Measurements from ENCODE around the gene CRISP1.
"Not testable (repeated sequence)": the region's sequence is repeated elsewhere in the genome, so short reads cannot be mapped to it uniquely, and the experiment has no call there.

The CRISP1 gene

GRCh38 chr6:49839162-49839561 is 27.2 kb downstream of the CRISP1 start:
- no peak for DNase-seq

- DNase-seq, result no peak
Measured at GRCh38 chr6:49835140-49835539, 31.2 kb downstream of the CRISP1 start.

- no peak for DNase-seq
Measured at GRCh38 chr6:49833386-49833785, 32.9 kb downstream of the CRISP1 start.

- DNase-seq, result no peak
Measured at GRCh38 chr6:49826743-49827406, 39.5 kb downstream of the CRISP1 start.

GRCh38 chr6:49815166-49815565 is 51.2 kb downstream of the CRISP1 start:
- no peak for DNase-seq

GRCh38 chr6:49813248-49813647 is 53.1 kb downstream of the CRISP1 start:
- no peak for DNase-seq

GRCh38 chr6:49806145-49806544 is 60.2 kb downstream of the CRISP1 start:
- DNase-seq, result no peak

- no peak for DNase-seq
Measured at GRCh38 chr6:49805246-49805645, 61.1 kb downstream of the CRISP1 start.

GRCh38 chr6:49801525-49801924 is 64.8 kb downstream of the CRISP1 start:
- no peak for DNase-seq

- no peak for DNase-seq
Measured at GRCh38 chr6:49799090-49799489, 67.2 kb downstream of the CRISP1 start.

- not testable (repeated sequence) for DNase-seq
Measured at GRCh38 chr6:49796842-49797455, 69.4 kb downstream of the CRISP1 start.

GRCh38 chr6:49790341-49790740 is 76.0 kb downstream of the CRISP1 start:
- no peak for DNase-seq

- no peak for DNase-seq
Measured at GRCh38 chr6:49787176-49787575, 79.2 kb downstream of the CRISP1 start, which contains the start of gene PGK2. TSS of gene PGK2 (minus strand) at chr6:49787285. CDS start at chr6:49787187, 98 bp downstream.

- DNase-seq, result no peak
Measured at GRCh38 chr6:49784272-49784671, 82.1 kb downstream of the CRISP1 start.

Measured in NCI-H446 (cell line).